ENCODE measurements around the gene RABGAP1L.
A peak's percentile ranks its signal among the peaks of the same experiment; 100 is the strongest.

The RABGAP1L gene

GRCh38 chr1:174971466-174971865 is 812.1 kb downstream of the RABGAP1L start:
- TF ChIP-seq CTCF (conservative IDR thresholded peaks at IDR 0.05; ENCODE audit: low read depth, low read length), result no peak
- H3K36me3 ChIP-seq (ENCODE audit: insufficient read depth), result no peaks in the 10 kb centered on the region
- H2AFZ ChIP-seq (ENCODE audit: low read depth), result no peak overlapping the region
- H3K4me2 ChIP-seq, result peak overlapping the region; percentile 67
- no peaks in the 10 kb centered on the region for H3K79me2 ChIP-seq (ENCODE audit: insufficient read depth, low read depth)
- no peaks in the 10 kb centered on the region for H4K20me1 ChIP-seq (ENCODE audit: insufficient read depth)
- H3K27me3 ChIP-seq (ENCODE audit: insufficient read depth, low read depth), result no peaks in the 10 kb centered on the region
- H3K9ac ChIP-seq, result peak overlapping the region; percentile 11; the same call in 1 of the 2 replicates
- peaks cover 84% of the 10 kb centered on the region for H3K4me1 ChIP-seq (ENCODE audit: low read depth, poor library complexity, severe bottlenecking)
- H3K4me3 ChIP-seq (IDR thresholded peaks at IDR 0.05; ENCODE audit: insufficient read depth, low read depth, low read length), result no peak overlapping the region
- H3K27ac ChIP-seq, result peak overlapping the region; percentile 55

DNA sequence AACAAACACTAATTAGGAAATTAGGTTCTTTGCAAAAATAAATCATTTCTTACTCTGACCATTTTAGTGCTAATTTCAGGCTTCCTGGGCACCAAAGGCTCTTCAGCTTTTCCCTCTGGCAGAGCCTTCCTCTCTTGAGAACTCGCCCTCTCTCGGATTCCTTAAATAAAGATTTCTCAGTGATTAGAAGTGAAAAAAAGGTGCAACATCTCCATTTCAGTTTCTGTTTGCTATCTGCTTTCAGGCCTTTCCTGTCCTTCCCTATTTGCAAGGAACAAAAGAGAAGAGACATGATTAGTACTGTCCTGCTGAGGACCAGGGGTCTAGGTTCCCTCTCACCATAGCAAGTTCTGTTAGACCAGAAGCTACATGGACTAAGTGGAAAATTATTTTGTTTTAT is 812.6 kb downstream of the RABGAP1L start:
- no peaks in the 10 kb centered on the region for H3K36me3 ChIP-seq (ENCODE audit: insufficient read depth)
- H3K4me3 ChIP-seq (IDR thresholded peaks at IDR 0.05; ENCODE audit: insufficient read depth, low read depth, low read length), result no peak overlapping the region
- H3K9ac ChIP-seq, result peak overlapping the region; percentile 11; the same call in 1 of the 2 replicates
- H3K4me2 ChIP-seq, result peak overlapping the region; percentile 67
- TF ChIP-seq CTCF (conservative IDR thresholded peaks at IDR 0.05; ENCODE audit: low read depth, low read length), result no peak
- peaks cover 84% of the 10 kb centered on the region for H3K4me1 ChIP-seq (ENCODE audit: low read depth, poor library complexity, severe bottlenecking)
- H2AFZ ChIP-seq (ENCODE audit: low read depth), result no peak overlapping the region; the same call in 1 of the 2 replicates
- H3K27me3 ChIP-seq (ENCODE audit: insufficient read depth, low read depth), result no peaks in the 10 kb centered on the region
- H4K20me1 ChIP-seq (ENCODE audit: insufficient read depth), result no peaks in the 10 kb centered on the region
- no peaks in the 10 kb centered on the region for H3K79me2 ChIP-seq (ENCODE audit: insufficient read depth, low read depth)
- peak overlapping the region; percentile 55 for H3K27ac ChIP-seq

GRCh38 chr1:174974711-174975119 is 815.4 kb downstream of the RABGAP1L start:
- Histone ChIP-seq H3K9ac (no peak overlapping the region), H2AFZ (ENCODE audit: low read depth) (no peak overlapping the region), H3K4me3 (IDR thresholded peaks at IDR 0.05; ENCODE audit: insufficient read depth, low read depth, low read length) (no peak overlapping the region), H3K4me1 (ENCODE audit: low read depth, poor library complexity, severe bottlenecking) (peaks cover 60% of the 10 kb centered on the region), H3K27me3 (ENCODE audit: insufficient read depth, low read depth) (no peaks in the 10 kb centered on the region), H3K36me3 (ENCODE audit: insufficient read depth) (no peaks in the 10 kb centered on the region), H3K79me2 (ENCODE audit: insufficient read depth, low read depth) (no peaks in the 10 kb centered on the region), H4K20me1 (ENCODE audit: insufficient read depth) (no peaks in the 10 kb centered on the region), H3K4me2 (no peak overlapping the region), H3K27ac (no peak overlapping the region)
- TF ChIP-seq CTCF (conservative IDR thresholded peaks at IDR 0.05; ENCODE audit: low read depth, low read length), result no peak

- peaks cover 49% of the 10 kb centered on the region for H3K4me1 ChIP-seq (ENCODE audit: low read depth, poor library complexity, severe bottlenecking)
- H3K9ac ChIP-seq, result no peak overlapping the region
- TF ChIP-seq CTCF (conservative IDR thresholded peaks at IDR 0.05; ENCODE audit: low read depth, low read length), result no peak
- H3K36me3 ChIP-seq (ENCODE audit: insufficient read depth), result no peaks in the 10 kb centered on the region
- no peak overlapping the region for H3K27ac ChIP-seq
- H3K27me3 ChIP-seq (ENCODE audit: insufficient read depth, low read depth), result no peaks in the 10 kb centered on the region
- no peaks in the 10 kb centered on the region for H3K79me2 ChIP-seq (ENCODE audit: insufficient read depth, low read depth)
- H3K4me2 ChIP-seq, result no peak overlapping the region
- H4K20me1 ChIP-seq (ENCODE audit: insufficient read depth), result no peaks in the 10 kb centered on the region
- no peak overlapping the region for H3K4me3 ChIP-seq (IDR thresholded peaks at IDR 0.05; ENCODE audit: insufficient read depth, low read depth, low read length)
- H2AFZ ChIP-seq (ENCODE audit: low read depth), result no peak overlapping the region
These were observed 816.4 kb downstream of the RABGAP1L start for GRCh38 chr1:174975764-174976163.
